ENCODE results near the gene PTPN22.

GRCh38 chr1:113805639-113806038 lies 65.9 kb downstream of the PTPN22 start:
- no peak for TF ChIP-seq POLR2A (IDR thresholded peaks at IDR 0.05)
- no peak for TF ChIP-seq CTCF (IDR thresholded peaks at IDR 0.05)

Data from testis (tissue), 2 donors.